Activated naive CD8-positive, alpha-beta T cell treated with anti-CD3 and anti-CD28 coated beads, Interleukin-2, amount 10 ng/mL, durations not matched to agents 7 days and 5 days (primary cell): Measurements from ENCODE around the gene KIF21A. TPM values are rescaled to one million over a fixed set of nuclear protein-coding genes. Genes with fewer than 3 reads are reported as not detected.

ENCODE experiments used
- ATAC-seq: fragments of 150-1000 bp; cut with Tn5 transposase; one replicate; pipeline ENCODE4 v1.10.0; 2021; ENCODE audit warnings: low read depth, moderate library complexity
- POLR2A ChIA-PET: fragments of 350-600 bp; sonication (Branson Sonifier 250); formaldehyde crosslinking; loops from one replicate; lab custom pipeline; 2021; ENCODE audit warnings: antibody characterized with exemption; lab: Charles Lee
- DNase-seq: peaks from one replicate; pipeline ENCODE4 v3.0.0; 2021
- H3K27ac Mint-ChIP-seq: one replicate; pipeline ENCODE4 v1.8.0; 2022; ENCODE audit warnings: mild to moderate bottlenecking, mixed read lengths
- H3K27me3 Mint-ChIP-seq: one replicate; pipeline ENCODE4 v1.8.0; 2022; ENCODE audit warnings: mild to moderate bottlenecking, moderate library complexity, mixed read lengths
- H3K36me3 Mint-ChIP-seq: one replicate; pipeline ENCODE4 v1.8.0; 2021; ENCODE audit warnings: mild to moderate bottlenecking, mixed read lengths
- H3K4me1 Mint-ChIP-seq: one replicate; pipeline ENCODE4 v1.8.0; 2021; ENCODE audit warnings: mixed read lengths
- H3K4me3 Mint-ChIP-seq: one replicate; pipeline ENCODE4 v1.8.0; 2022; ENCODE audit warnings: mild to moderate bottlenecking, moderate library complexity, mixed read lengths
- H3K9me3 Mint-ChIP-seq: one replicate; pipeline ENCODE4 v1.8.0; 2021; ENCODE audit warnings: mixed read lengths
- total RNA-seq, 2 experiments: library from RNA; stranded (reverse); gene quantifications; one replicate each; pipeline ENCODE4 v1.2.3, GENCODE V29; 2021

Gene KIF21A
- total RNA-seq, 2 experiments from 2014 or later = 19.6 to 21.4 TPM

DNA sequence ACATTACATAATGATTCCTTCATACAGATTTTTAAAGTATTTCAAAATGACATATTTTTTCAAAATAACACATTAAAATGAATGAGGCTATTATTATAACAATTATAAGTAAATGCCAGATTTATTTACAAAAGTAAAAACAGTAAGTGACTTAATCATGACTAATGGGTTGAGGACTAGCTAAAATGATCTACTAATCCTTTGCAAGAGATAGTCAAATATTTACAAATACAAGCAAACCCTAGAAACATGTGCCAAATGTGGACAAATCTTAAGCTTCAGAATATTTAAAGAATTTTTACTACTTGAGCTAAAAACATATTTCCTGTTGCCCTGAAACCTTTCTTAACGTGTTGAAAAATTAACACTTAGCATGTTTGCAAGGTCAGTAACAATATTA is 74.8 kb downstream of the KIF21A start:
- Mint-ChIP-seq H3K4me3 (no peak overlapping the region), H3K4me1 (peaks cover 20% of the 10 kb centered on the region), H3K27me3 (no peaks in the 10 kb centered on the region), H3K36me3 (peaks cover 22% of the 10 kb centered on the region), H3K9me3 (peaks cover 6% of the 10 kb centered on the region), H3K27ac (no peak overlapping the region)
- no peak for ATAC-seq
- POLR2A ChIA-PET = no interaction called here
- no peak for DNase-seq

DNA sequence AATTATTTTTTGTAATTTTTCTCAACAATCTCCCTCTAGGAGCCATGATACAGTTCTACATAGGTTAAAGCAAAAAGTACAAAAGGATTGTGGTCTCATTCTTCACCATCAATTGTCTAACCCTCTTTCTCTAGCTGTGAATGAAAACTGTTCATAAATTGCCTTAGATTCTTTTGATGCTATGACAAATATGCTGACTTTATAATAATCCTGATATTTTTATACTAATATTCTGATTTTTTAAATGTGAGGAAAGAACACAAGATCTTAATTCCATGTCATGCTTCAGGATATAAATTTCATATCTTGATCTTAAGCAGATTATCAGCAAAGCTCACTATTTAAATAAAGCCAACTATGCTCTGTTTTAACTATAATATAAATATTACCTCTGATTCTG is 75.4 kb downstream of the KIF21A start:
- peaks cover 18% of the 10 kb centered on the region for H3K36me3 Mint-ChIP-seq
- H3K9me3 Mint-ChIP-seq = peaks cover 3% of the 10 kb centered on the region
- ATAC-seq (no peak), DNase-seq (no peak)
- H3K4me1 Mint-ChIP-seq = peaks cover 14% of the 10 kb centered on the region
- H3K4me3 Mint-ChIP-seq = no peak overlapping the region
- H3K27me3 Mint-ChIP-seq = no peaks in the 10 kb centered on the region
- POLR2A ChIA-PET = no interaction called here
- no peak overlapping the region for H3K27ac Mint-ChIP-seq

DNA sequence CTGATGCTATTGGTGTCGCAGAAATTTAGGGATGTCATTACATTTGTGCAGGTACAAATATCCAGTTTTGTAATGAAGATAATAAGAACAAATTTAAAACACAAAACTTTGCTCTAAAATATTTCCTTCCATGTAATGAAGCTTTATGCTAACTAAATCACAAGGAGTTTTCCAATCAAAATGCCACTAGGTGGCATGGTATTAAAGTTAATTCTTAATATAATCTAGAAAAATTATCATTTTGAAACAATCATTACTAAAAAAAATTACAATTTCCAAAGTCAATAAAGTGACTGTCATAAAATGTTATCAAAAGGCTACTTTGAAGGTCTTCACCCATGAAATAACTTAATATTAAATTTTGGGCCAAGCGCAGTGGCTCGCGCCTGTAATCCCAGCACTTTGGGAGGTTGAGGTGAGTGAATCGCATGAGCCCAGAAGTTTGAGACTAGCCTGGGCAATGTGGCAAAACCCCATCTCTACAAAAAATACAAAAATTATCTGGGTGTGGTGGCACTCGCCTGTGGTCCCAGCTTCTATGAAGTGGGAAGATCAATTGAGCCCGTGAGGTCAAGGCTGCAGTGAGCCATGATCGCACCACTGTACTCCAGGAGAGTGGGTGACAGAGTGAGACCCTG is 77.4 kb downstream of the KIF21A start:
- POLR2A ChIA-PET = no interaction called here
- H3K27ac Mint-ChIP-seq = no peak overlapping the region
- H3K4me3 Mint-ChIP-seq = no peak overlapping the region
- peaks cover 22% of the 10 kb centered on the region for H3K36me3 Mint-ChIP-seq
- peaks cover 9% of the 10 kb centered on the region for H3K4me1 Mint-ChIP-seq
- ATAC-seq (no peak), DNase-seq (no peak)
- peaks cover 1% of the 10 kb centered on the region for H3K9me3 Mint-ChIP-seq
- H3K27me3 Mint-ChIP-seq = no peaks in the 10 kb centered on the region

DNA sequence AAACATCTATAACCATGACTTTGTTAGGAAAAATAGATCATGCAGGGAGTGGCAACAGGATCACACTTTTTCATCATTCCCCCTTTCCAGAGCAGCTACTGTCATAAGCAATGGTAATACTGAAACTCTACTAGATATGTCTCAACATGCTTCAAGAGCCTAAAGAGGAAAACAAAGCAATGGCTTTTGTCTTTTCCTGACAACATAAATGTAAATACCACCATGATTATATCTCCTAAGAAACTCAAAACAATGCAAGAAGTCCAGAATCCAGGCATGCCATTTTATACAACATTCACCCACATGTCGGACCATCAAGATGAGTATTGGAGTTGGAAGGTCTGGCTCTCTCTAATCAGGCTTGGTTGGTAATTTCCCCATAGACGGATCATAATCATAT is 78.7 kb downstream of the KIF21A start:
- peaks cover 21% of the 10 kb centered on the region for H3K36me3 Mint-ChIP-seq

DNA sequence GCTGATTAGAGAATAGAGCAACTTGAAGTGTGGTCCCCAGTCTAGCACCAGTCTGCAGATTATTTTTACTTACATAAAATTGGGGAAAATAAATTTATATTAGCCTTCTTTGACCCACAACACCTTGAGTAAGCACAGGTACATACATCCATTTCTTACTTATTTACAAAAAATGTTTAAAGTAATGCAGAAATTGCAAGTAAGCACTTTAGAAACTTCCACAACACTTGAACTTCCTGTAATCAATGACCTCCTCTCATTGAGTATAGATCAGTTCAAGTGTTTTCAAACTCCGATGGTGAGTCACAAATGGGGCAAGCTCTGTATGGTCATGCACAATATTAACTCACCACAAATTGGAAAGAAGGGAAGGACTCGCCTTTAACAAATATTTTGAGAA is 83.3 kb downstream of the KIF21A start:
- Mint-ChIP-seq H3K27me3 (no peaks in the 10 kb centered on the region), H3K9me3 (peaks cover 1% of the 10 kb centered on the region), H3K4me3 (no peak overlapping the region), H3K36me3 (peaks cover 27% of the 10 kb centered on the region), H3K4me1 (peaks cover 6% of the 10 kb centered on the region), H3K27ac (no peak overlapping the region)
- no peak for ATAC-seq
- DNase-seq = no peak
- POLR2A ChIA-PET = no interaction called here

More for the DNA sequence above, 78.7 kb downstream of the KIF21A start:
- no peak for DNase-seq
- Mint-ChIP-seq H3K4me3 (no peak overlapping the region), H3K27ac (no peak overlapping the region), H3K4me1 (peaks cover 2% of the 10 kb centered on the region), H3K27me3 (no peaks in the 10 kb centered on the region), H3K9me3 (peaks cover 1% of the 10 kb centered on the region)
- POLR2A ChIA-PET = no interaction called here
- ATAC-seq = no peak

DNA sequence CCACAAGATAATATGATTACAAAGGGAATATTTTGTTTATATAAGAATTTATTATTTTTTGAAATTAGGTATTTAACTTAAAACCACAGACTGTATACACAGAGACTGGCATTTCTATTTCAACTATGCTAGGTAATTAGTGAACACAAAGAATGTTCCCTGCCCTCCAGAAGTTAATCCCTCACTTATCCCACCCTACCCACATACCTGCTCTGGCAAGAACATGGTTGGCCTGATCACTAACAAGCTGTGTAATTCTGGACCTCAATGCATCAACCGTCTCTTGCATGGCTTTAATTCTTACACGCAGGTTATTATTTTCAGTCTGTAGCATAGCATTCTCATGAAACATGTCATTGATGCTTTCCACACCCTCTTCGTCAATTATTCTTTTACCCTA is 85.9 kb downstream of the KIF21A start:
- no peak overlapping the region for H3K4me3 Mint-ChIP-seq
- peaks cover 23% of the 10 kb centered on the region for H3K36me3 Mint-ChIP-seq

DNA sequence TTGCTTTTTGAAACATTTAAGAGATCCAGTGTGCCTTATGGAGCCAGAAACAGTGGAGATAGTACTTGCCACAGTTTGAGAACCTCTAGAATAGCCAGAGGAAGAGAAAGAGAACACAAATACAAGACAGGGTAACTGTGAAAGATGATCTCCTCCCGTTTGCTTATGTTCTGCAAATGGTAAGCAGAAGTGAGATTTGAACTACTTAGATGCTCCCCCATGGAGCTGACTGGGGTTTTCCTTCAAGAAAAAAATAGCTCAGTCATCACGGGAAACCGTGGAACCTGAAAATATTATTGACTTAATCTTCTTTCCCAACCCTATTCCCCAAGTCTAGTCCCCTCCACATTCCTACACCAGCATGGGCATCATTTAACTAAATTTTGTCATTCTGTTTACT is 87.1 kb downstream of the KIF21A start:
- H3K9me3 Mint-ChIP-seq = no peaks in the 10 kb centered on the region
- no peaks in the 10 kb centered on the region for H3K27me3 Mint-ChIP-seq
- H3K36me3 Mint-ChIP-seq = peaks cover 18% of the 10 kb centered on the region
- no peak overlapping the region for H3K4me3 Mint-ChIP-seq
- POLR2A ChIA-PET = no interaction called here
- H3K4me1 Mint-ChIP-seq = peaks cover 6% of the 10 kb centered on the region
- DNase-seq (no peak), ATAC-seq (no peak)
- H3K27ac Mint-ChIP-seq = no peak overlapping the region

More for the DNA sequence above, 85.9 kb downstream of the KIF21A start:
- POLR2A ChIA-PET = interaction anchor here (0.7 kb wide), 1 partner anchor 644 kb away, joined by 3 read pairs; no protein-coding TSS in a partner anchor
- peaks cover 6% of the 10 kb centered on the region for H3K4me1 Mint-ChIP-seq
- no peaks in the 10 kb centered on the region for H3K27me3 Mint-ChIP-seq
- DNase-seq (no peak), ATAC-seq (no peak)
- H3K27ac Mint-ChIP-seq = no peak overlapping the region
- H3K9me3 Mint-ChIP-seq = no peaks in the 10 kb centered on the region

DNA sequence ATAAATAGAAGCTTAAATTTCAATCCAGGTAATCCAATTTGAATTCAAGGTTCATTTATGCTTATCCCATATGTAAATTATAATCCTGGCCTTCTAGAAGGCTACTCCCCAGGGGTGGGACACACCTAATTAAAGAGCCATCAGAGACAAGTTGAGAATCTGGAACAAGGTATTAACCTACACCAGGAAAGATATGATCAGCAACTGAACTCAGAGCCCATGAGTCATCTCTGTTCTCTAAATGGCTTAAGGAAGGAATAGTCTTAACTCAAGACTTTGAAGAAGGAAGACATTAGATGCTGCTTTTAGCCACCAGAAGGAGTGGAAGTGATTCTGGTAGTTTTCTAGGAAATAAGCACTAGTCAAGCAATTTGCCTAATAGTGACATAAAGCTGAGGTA is 88.0 kb downstream of the KIF21A start:
- H3K9me3 Mint-ChIP-seq = no peaks in the 10 kb centered on the region
- POLR2A ChIA-PET = no interaction called here
- DNase-seq (no peak), ATAC-seq (no peak)
- peaks cover 6% of the 10 kb centered on the region for H3K4me1 Mint-ChIP-seq
- H3K27me3 Mint-ChIP-seq = no peaks in the 10 kb centered on the region
- no peak overlapping the region for H3K4me3 Mint-ChIP-seq
- H3K36me3 Mint-ChIP-seq = peaks cover 18% of the 10 kb centered on the region
- H3K27ac Mint-ChIP-seq = no peak overlapping the region

DNA sequence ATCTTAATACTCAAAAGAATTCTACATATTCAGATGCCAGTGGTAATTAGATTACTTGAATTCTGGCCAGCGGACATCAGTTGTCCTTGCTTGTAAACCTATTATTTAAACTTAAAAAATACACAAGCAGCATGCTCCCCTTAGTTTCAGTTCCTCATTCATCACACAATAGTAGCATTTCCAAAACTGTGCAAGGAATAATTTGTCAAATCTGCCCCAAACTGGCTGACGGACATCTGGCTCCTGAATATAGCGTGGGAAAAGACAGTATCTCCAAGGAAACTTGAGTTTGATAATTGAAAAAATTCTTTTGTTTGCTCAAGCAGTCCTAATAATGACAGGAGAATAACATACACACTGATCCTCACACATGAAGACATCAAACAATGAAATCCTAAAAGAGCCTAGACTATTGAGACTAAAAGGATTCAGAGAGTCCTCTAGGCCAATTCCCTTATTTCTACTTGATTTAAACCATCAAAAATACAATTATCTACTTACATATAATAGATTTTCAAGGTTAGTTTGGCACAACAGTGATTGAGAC is 90.4 kb downstream of the KIF21A start:
- H3K36me3 Mint-ChIP-seq = peaks cover 25% of the 10 kb centered on the region
- no peak for DNase-seq
- H3K4me1 Mint-ChIP-seq = peaks cover 6% of the 10 kb centered on the region
- no peak overlapping the region for H3K4me3 Mint-ChIP-seq
- H3K27me3 Mint-ChIP-seq = no peaks in the 10 kb centered on the region
- ATAC-seq = no peak
- H3K27ac Mint-ChIP-seq = no peak overlapping the region
- no peaks in the 10 kb centered on the region for H3K9me3 Mint-ChIP-seq
- POLR2A ChIA-PET = no interaction called here

DNA sequence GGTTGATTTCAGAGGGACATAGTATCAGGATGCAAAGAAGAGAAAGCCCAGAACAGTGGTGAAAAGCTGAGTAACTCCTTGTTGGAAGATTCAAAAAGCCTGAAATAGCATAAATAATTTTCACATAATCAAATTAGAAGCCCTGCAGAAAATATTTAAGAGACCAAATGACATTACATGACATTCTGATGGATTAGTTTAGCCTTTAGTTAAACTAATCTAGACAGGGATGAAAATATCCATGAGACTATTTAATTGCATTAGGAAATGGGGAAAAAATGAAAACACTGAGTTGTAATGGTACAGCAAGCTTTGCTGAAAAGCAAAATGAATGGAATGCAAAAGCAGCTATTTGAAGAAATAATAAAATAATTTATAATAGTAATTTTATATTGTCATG is 91.8 kb downstream of the KIF21A start:
- POLR2A ChIA-PET = no interaction called here
- Mint-ChIP-seq H3K4me1 (peaks cover 6% of the 10 kb centered on the region), H3K27ac (no peak overlapping the region), H3K36me3 (peaks cover 23% of the 10 kb centered on the region), H3K4me3 (no peak overlapping the region), H3K27me3 (no peaks in the 10 kb centered on the region), H3K9me3 (no peaks in the 10 kb centered on the region)
- DNase-seq (no peak), ATAC-seq (no peak)

DNA sequence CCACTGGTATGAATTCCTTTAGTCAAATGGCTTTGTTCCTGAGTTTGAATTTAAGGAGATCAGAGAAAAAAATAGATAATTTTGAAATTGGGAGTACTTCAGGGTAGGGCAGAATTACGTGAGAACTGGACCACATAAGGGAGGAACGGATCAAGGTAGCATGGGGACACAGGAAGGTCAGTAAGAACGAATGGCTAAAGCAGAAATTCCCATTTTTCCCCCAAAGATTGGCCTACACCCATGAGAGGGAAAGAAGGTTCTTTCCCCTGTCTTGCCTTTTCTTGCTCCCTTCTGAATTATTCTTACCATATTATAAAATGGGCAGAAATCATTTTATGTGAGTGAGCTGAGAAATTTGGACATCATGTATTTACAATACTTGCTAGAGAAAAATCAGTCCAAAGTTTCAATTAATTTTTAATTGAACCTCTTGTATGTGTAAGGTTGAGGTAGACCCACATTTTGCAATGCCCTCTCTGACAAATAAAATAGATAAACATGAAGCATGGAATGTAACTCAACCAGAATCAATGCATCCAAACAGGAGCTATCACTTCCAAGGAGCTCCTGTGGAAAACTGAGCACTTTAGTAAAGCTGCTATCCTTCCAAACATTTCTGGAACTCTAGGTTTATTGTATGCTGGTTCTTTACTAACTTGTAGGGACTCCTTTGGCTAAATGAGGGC is 93.8 kb downstream of the KIF21A start:
- POLR2A ChIA-PET = no interaction called here
- Mint-ChIP-seq H3K27ac (no peak overlapping the region), H3K27me3 (no peaks in the 10 kb centered on the region), H3K9me3 (no peaks in the 10 kb centered on the region), H3K36me3 (peaks cover 14% of the 10 kb centered on the region), H3K4me3 (no peak overlapping the region), H3K4me1 (no peaks in the 10 kb centered on the region)
- DNase-seq = no peak
- ATAC-seq = no peak

DNA sequence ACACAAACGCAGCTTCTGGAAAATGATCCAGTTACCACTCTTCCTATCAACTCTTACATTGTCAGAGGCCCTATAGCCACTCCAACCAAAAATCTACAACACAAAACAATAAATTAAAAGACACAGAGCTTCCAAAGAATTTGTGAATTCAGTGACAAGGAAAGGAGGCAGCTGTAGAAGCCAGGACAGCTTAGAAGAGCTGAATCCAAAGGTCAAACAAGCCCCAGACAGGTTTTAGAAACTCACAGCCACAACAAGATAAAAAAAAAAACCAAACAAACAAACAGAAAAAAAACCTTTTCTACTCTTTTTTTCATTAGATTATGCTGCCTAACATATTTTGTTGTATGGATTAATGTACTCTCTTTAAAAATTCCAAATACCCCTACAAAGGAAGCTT is 94.4 kb downstream of the KIF21A start:
- POLR2A ChIA-PET = no interaction called here
- ATAC-seq = no peak
- no peaks in the 10 kb centered on the region for H3K27me3 Mint-ChIP-seq
- H3K36me3 Mint-ChIP-seq = peaks cover 14% of the 10 kb centered on the region
- DNase-seq = no peak
- H3K27ac Mint-ChIP-seq = no peak overlapping the region
- no peaks in the 10 kb centered on the region for H3K9me3 Mint-ChIP-seq
- no peak overlapping the region for H3K4me3 Mint-ChIP-seq
- no peaks in the 10 kb centered on the region for H3K4me1 Mint-ChIP-seq

DNA sequence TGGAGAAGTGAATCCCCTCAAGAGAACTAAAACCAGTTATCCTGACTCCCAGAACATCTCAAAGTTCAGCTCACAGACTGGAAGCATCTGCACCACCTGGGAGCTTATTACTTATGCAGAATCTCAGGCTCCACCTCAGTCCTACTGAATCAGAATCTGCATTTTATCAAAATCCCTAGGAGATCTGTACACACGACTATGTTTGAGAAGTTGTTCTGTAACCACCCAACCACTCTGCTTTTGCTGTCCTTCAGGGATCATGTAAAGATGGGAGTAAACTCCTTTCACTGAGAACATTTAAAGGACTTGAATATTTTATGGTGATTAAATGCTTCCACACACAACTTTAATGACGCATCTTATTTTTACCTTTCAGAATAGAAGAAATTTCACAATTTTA is 98.0 kb downstream of the KIF21A start:
- no peaks in the 10 kb centered on the region for H3K9me3 Mint-ChIP-seq
- H3K4me1 Mint-ChIP-seq = no peaks in the 10 kb centered on the region
- ATAC-seq (no peak), DNase-seq (no peak)
- H3K27me3 Mint-ChIP-seq = no peaks in the 10 kb centered on the region
- no peak overlapping the region for H3K27ac Mint-ChIP-seq
- peaks cover 26% of the 10 kb centered on the region for H3K36me3 Mint-ChIP-seq
- POLR2A ChIA-PET = no interaction called here
- H3K4me3 Mint-ChIP-seq = no peak overlapping the region

DNA sequence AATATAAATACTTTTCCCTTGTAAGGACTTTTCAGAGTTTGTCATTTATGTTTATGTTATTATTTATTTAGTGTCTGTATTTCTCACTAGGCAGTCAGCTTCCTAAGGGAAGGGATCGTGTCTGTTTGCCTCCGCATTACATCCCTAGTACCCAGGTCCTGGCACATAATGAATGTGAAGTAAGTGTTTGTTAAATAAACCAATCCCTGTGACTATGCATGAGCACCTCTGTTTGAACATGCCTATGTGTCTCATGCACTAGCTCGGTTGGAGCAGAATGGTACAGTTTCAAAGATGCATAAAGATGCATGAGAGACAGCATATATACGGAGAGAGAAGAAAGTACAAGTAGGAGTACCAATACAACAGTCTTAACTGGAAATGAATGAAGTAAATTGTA is 99.3 kb downstream of the KIF21A start:
- ATAC-seq = no peak
- Mint-ChIP-seq H3K4me3 (no peak overlapping the region), H3K9me3 (no peaks in the 10 kb centered on the region), H3K36me3 (peaks cover 29% of the 10 kb centered on the region), H3K27me3 (no peaks in the 10 kb centered on the region), H3K4me1 (no peaks in the 10 kb centered on the region), H3K27ac (no peak overlapping the region)
- no peak for DNase-seq
- POLR2A ChIA-PET = no interaction called here
